GM12878 (cell line): ENCODE measurements around the gene MVB12B.

ENCODE experiments used
- EZH2 ChIP-seq: IDR thresholded peaks from 2 replicates; pipeline ENCODE4 v1.6.1; 2012; ENCODE audit warnings: low read depth, mild to moderate bottlenecking, control low read depth, inconsistent platforms, low read length, borderline replicate concordance; ENCODE audit not compliant: control insufficient read depth
- PAX8 ChIP-seq: fragments of 450-650 bp; IDR thresholded peaks from 2 replicates; pipeline ENCODE4 v1.6.1; 2017; ENCODE audit warnings: mild to moderate bottlenecking, moderate library complexity
- POLR2A ChIP-seq: IDR thresholded peaks from 2 replicates; pipeline ENCODE4 v1.6.1; 2011; ENCODE audit warnings: low read depth, mild to moderate bottlenecking, low read length
- SMARCA5 ChIP-seq: fragments of 450-650 bp; IDR thresholded peaks from 2 replicates; pipeline ENCODE4 v1.6.1; 2017; ENCODE audit warnings: mild to moderate bottlenecking
- SMC3 ChIP-seq: IDR thresholded peaks from 2 replicates; pipeline ENCODE4 v1.6.1; 2011; ENCODE audit warnings: low read length, improper control_type of control experiment, borderline replicate concordance
- TF ChIP-seq, protein P1 (sequence below): fragments of 450-650 bp; formaldehyde crosslinking; IDR thresholded peaks from 2 replicates; pipeline ENCODE4 v1.4.0; 2020; ENCODE audit warnings: mild to moderate bottlenecking, moderate library complexity
- TF ChIP-seq, protein P2 (sequence below), 3 experiments: IDR thresholded peaks in 2 of 3; conservative IDR thresholded peaks in 1 of 3; 2 replicates each; pipeline ENCODE4 v1.5.1; 2011; ENCODE audit warnings: low read depth in 3 of 3, low read length in 3 of 3, mild to moderate bottlenecking in 3 of 3, control low read depth in 2 of 3, moderate library complexity in 2 of 3, inconsistent platforms in 1 of 3, mixed read lengths in 1 of 3; ENCODE audit not compliant: control insufficient read depth in 2 of 3, insufficient read depth in 1 of 3; ENCODE audit errors: extremely low read depth in 1 of 3
- TF ChIP-seq, protein P3 (sequence below): IDR thresholded peaks from 2 replicates; pipeline ENCODE4 v1.6.1; 2012; ENCODE audit warnings: low read depth, low read length, improper control_type of control experiment
- TF ChIP-seq, protein P4 (sequence below): fragments of 150-350 bp; IDR thresholded peaks from 2 replicates; pipeline ENCODE4 v1.6.1; 2016; ENCODE audit warnings: low read depth, low read length

DNA sequence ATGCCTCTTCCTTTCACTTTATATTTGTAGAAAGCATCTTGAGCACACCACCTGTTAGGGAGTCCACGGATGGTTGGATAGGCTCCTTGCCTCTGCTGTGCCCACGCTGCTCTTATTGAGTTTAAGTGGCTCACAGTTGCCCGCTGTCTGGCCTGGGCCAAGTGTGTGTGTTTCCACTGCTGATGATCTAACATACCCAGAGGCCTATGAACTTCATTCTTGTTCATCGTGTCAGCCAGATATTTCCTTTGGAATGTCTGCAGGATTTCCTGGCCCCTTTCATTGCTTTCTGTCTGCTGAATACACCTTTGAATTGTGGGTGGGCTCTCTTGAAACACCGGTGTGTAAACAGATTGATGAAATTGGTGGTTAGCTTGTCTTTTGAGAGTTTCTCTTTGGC lies 46.6 kb downstream of the MVB12B start:
- TF ChIP-seq SMARCA5 (no peak), PAX8 (no peak), SMC3 (no peak), POLR2A (no peak), EZH2 (no peak)
- TF ChIP-seq, protein P1, sequence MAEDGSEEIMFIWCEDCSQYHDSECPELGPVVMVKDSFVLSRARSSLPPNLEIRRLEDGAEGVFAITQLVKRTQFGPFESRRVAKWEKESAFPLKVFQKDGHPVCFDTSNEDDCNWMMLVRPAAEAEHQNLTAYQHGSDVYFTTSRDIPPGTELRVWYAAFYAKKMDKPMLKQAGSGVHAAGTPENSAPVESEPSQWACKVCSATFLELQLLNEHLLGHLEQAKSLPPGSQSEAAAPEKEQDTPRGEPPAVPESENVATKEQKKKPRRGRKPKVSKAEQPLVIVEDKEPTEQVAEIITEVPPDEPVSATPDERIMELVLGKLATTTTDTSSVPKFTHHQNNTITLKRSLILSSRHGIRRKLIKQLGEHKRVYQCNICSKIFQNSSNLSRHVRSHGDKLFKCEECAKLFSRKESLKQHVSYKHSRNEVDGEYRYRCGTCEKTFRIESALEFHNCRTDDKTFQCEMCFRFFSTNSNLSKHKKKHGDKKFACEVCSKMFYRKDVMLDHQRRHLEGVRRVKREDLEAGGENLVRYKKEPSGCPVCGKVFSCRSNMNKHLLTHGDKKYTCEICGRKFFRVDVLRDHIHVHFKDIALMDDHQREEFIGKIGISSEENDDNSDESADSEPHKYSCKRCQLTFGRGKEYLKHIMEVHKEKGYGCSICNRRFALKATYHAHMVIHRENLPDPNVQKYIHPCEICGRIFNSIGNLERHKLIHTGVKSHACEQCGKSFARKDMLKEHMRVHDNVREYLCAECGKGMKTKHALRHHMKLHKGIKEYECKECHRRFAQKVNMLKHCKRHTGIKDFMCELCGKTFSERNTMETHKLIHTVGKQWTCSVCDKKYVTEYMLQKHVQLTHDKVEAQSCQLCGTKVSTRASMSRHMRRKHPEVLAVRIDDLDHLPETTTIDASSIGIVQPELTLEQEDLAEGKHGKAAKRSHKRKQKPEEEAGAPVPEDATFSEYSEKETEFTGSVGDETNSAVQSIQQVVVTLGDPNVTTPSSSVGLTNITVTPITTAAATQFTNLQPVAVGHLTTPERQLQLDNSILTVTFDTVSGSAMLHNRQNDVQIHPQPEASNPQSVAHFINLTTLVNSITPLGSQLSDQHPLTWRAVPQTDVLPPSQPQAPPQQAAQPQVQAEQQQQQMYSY (CRISPR knock-in tag), result no peak
- TF ChIP-seq, protein P2, sequence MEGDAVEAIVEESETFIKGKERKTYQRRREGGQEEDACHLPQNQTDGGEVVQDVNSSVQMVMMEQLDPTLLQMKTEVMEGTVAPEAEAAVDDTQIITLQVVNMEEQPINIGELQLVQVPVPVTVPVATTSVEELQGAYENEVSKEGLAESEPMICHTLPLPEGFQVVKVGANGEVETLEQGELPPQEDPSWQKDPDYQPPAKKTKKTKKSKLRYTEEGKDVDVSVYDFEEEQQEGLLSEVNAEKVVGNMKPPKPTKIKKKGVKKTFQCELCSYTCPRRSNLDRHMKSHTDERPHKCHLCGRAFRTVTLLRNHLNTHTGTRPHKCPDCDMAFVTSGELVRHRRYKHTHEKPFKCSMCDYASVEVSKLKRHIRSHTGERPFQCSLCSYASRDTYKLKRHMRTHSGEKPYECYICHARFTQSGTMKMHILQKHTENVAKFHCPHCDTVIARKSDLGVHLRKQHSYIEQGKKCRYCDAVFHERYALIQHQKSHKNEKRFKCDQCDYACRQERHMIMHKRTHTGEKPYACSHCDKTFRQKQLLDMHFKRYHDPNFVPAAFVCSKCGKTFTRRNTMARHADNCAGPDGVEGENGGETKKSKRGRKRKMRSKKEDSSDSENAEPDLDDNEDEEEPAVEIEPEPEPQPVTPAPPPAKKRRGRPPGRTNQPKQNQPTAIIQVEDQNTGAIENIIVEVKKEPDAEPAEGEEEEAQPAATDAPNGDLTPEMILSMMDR (IDR thresholded peaks at IDR 0.05 in 2 of 3, conservative IDR thresholded peaks at IDR 0.05 in 1 of 3; ENCODE audit: control insufficient read depth in 2 of 3, extremely low read depth in 1 of 3, insufficient read depth in 1 of 3, low read depth in 3 of 3, low read length in 3 of 3), result no peak
- TF ChIP-seq, protein P3, sequence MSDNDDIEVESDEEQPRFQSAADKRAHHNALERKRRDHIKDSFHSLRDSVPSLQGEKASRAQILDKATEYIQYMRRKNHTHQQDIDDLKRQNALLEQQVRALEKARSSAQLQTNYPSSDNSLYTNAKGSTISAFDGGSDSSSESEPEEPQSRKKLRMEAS, result no peak
- TF ChIP-seq, protein P4, sequence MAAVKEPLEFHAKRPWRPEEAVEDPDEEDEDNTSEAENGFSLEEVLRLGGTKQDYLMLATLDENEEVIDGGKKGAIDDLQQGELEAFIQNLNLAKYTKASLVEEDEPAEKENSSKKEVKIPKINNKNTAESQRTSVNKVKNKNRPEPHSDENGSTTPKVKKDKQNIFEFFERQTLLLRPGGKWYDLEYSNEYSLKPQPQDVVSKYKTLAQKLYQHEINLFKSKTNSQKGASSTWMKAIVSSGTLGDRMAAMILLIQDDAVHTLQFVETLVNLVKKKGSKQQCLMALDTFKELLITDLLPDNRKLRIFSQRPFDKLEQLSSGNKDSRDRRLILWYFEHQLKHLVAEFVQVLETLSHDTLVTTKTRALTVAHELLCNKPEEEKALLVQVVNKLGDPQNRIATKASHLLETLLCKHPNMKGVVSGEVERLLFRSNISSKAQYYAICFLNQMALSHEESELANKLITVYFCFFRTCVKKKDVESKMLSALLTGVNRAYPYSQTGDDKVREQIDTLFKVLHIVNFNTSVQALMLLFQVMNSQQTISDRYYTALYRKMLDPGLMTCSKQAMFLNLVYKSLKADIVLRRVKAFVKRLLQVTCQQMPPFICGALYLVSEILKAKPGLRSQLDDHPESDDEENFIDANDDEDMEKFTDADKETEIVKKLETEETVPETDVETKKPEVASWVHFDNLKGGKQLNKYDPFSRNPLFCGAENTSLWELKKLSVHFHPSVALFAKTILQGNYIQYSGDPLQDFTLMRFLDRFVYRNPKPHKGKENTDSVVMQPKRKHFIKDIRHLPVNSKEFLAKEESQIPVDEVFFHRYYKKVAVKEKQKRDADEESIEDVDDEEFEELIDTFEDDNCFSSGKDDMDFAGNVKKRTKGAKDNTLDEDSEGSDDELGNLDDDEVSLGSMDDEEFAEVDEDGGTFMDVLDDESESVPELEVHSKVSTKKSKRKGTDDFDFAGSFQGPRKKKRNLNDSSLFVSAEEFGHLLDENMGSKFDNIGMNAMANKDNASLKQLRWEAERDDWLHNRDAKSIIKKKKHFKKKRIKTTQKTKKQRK, result no peak
